Measurements from ENCODE around the gene MATK. TPM values are rescaled to one million over a fixed set of nuclear protein-coding genes. Genes with fewer than 3 reads are reported as not detected.
"Not testable (repeated sequence)": the region's sequence is repeated elsewhere in the genome, so short reads cannot be mapped to it uniquely, and the experiment has no call there.

Gene MATK
- total and polyA plus RNA-seq, 2 donors = 12.0 to 16.2 TPM

GRCh38 chr19:3819989-3820388 lies 33.8 kb upstream of the MATK start:
- no peaks in the 10 kb centered on the region for H3K36me3 ChIP-seq (ENCODE audit: control insufficient read depth in 2 of 2, insufficient read depth in 2 of 2, low read length in 1 of 2)
- 96% methylated on average over 19 of the region's 19 CpGs for WGBS
- H3K27me3 ChIP-seq (ENCODE audit: control insufficient read depth in 2 of 2, insufficient read depth in 1 of 2, low read length in 1 of 2) = peaks cover 4 to 14% of the 10 kb centered on the region in 2 donors
- H3K27ac ChIP-seq (ENCODE audit: low read depth in 1 of 2, low read length in 1 of 2) = no peak overlapping the region
- H3K9me3 ChIP-seq (ENCODE audit: control insufficient read depth in 2 of 2, insufficient read depth in 1 of 2, low read length in 1 of 2) = peaks cover 0 to 6% of the 10 kb centered on the region in 2 donors
- no peak overlapping the region for H3K4me3 ChIP-seq (ENCODE audit: low read length in 2 of 2)
- peaks cover 0 to 20% of the 10 kb centered on the region in 2 donors for H3K4me1 ChIP-seq (ENCODE audit: control insufficient read depth in 2 of 2, insufficient read depth in 2 of 2, low read length in 2 of 2)
- DNase-seq (ENCODE audit: low read depth in 6 of 9, low spot score in 9 of 9) = no peak

GRCh38 chr19:3818918-3819317 lies 32.7 kb upstream of the MATK start:
- Histone ChIP-seq H3K27me3 (ENCODE audit: control insufficient read depth in 2 of 2, insufficient read depth in 1 of 2, low read length in 1 of 2) (peaks cover 4 to 14% of the 10 kb centered on the region in 2 donors), H3K27ac (ENCODE audit: low read depth in 1 of 2, low read length in 1 of 2) (no peak overlapping the region), H3K4me1 (ENCODE audit: control insufficient read depth in 2 of 2, insufficient read depth in 2 of 2, low read length in 2 of 2) (peaks cover 0 to 30% of the 10 kb centered on the region in 2 donors), H3K9me3 (ENCODE audit: control insufficient read depth in 2 of 2, insufficient read depth in 1 of 2, low read length in 1 of 2) (peaks cover 0 to 6% of the 10 kb centered on the region in 2 donors), H3K36me3 (ENCODE audit: control insufficient read depth in 2 of 2, insufficient read depth in 2 of 2, low read length in 1 of 2) (no peaks in the 10 kb centered on the region), H3K4me3 (ENCODE audit: low read length in 2 of 2) (no peak overlapping the region)
- 80% methylated on average over 31 of the region's 31 CpGs for WGBS
- DNase-seq (ENCODE audit: low read depth in 6 of 9, low spot score in 9 of 9) = no peak

- Histone ChIP-seq H3K27ac (ENCODE audit: low read depth in 1 of 2, low read length in 1 of 2) (no peak overlapping the region), H3K36me3 (ENCODE audit: control insufficient read depth in 2 of 2, insufficient read depth in 2 of 2, low read length in 1 of 2) (no peaks in the 10 kb centered on the region), H3K9me3 (ENCODE audit: control insufficient read depth in 2 of 2, insufficient read depth in 1 of 2, low read length in 1 of 2) (peaks cover 0 to 6% of the 10 kb centered on the region in 2 donors), H3K4me1 (ENCODE audit: control insufficient read depth in 2 of 2, insufficient read depth in 2 of 2, low read length in 2 of 2) (peaks cover 2 to 34% of the 10 kb centered on the region in 2 donors), H3K27me3 (ENCODE audit: control insufficient read depth in 2 of 2, insufficient read depth in 1 of 2, low read length in 1 of 2) (peaks cover 4 to 13% of the 10 kb centered on the region in 2 donors), H3K4me3 (ENCODE audit: low read length in 2 of 2) (no peak overlapping the region)
- 31% methylated on average over 11 of the region's 11 CpGs for WGBS
- peak in 1 of 9 donors; percentile 24 for DNase-seq (ENCODE audit: low read depth in 6 of 9, low spot score in 9 of 9)
These were observed 32.3 kb upstream of the MATK start for GRCh38 chr19:3818466-3818865.

GRCh38 chr19:3817761-3818160 lies 31.6 kb upstream of the MATK start:
- DNase-seq (ENCODE audit: low read depth in 6 of 9, low spot score in 9 of 9) = no peak
- no peak overlapping the region for H3K27ac ChIP-seq (ENCODE audit: low read depth in 1 of 2, low read length in 1 of 2)
- peaks cover 7 to 41% of the 10 kb centered on the region in 2 donors for H3K4me1 ChIP-seq (ENCODE audit: control insufficient read depth in 2 of 2, insufficient read depth in 2 of 2, low read length in 2 of 2)
- WGBS = 91% methylated on average over 8 of the region's 8 CpGs
- no peaks in the 10 kb centered on the region for H3K36me3 ChIP-seq (ENCODE audit: control insufficient read depth in 2 of 2, insufficient read depth in 2 of 2, low read length in 1 of 2)
- peaks cover 3 to 7% of the 10 kb centered on the region in 2 donors for H3K27me3 ChIP-seq (ENCODE audit: control insufficient read depth in 2 of 2, insufficient read depth in 1 of 2, low read length in 1 of 2)
- peaks cover 0 to 6% of the 10 kb centered on the region in 2 donors for H3K9me3 ChIP-seq (ENCODE audit: control insufficient read depth in 2 of 2, insufficient read depth in 1 of 2, low read length in 1 of 2)
- H3K4me3 ChIP-seq (ENCODE audit: low read length in 2 of 2) = no peak overlapping the region

- Histone ChIP-seq H3K4me1 (ENCODE audit: control insufficient read depth in 2 of 2, insufficient read depth in 2 of 2, low read length in 2 of 2) (peaks cover 13 to 44% of the 10 kb centered on the region in 2 donors), H3K36me3 (ENCODE audit: control insufficient read depth in 2 of 2, insufficient read depth in 2 of 2, low read length in 1 of 2) (no peaks in the 10 kb centered on the region), H3K4me3 (ENCODE audit: low read length in 2 of 2) (no peak overlapping the region), H3K27me3 (ENCODE audit: control insufficient read depth in 2 of 2, insufficient read depth in 1 of 2, low read length in 1 of 2) (peaks cover 0 to 2% of the 10 kb centered on the region in 2 donors), H3K9me3 (ENCODE audit: control insufficient read depth in 2 of 2, insufficient read depth in 1 of 2, low read length in 1 of 2) (peaks cover 0 to 1% of the 10 kb centered on the region in 2 donors), H3K27ac (ENCODE audit: low read depth in 1 of 2, low read length in 1 of 2) (no peak overlapping the region)
- 97% methylated on average over 45 of the region's 45 CpGs for WGBS
- DNase-seq (ENCODE audit: low read depth in 6 of 9, low spot score in 9 of 9) = no peak
These were observed 30.5 kb upstream of the MATK start for GRCh38 chr19:3816566-3817218.

- 97% methylated on average over 9 of the region's 9 CpGs for WGBS
- not testable (repeated sequence) for H3K36me3 ChIP-seq (ENCODE audit: control insufficient read depth in 2 of 2, insufficient read depth in 2 of 2, low read length in 1 of 2)
These were observed 30.0 kb upstream of the MATK start for GRCh38 chr19:3816148-3816547.

GRCh38 chr19:3814648-3815047 lies 28.5 kb upstream of the MATK start:
- H3K4me3 ChIP-seq (ENCODE audit: low read length in 2 of 2) = no peak overlapping the region
- 95% methylated on average over 4 of the region's 4 CpGs for WGBS
- DNase-seq (ENCODE audit: low read depth in 6 of 9, low spot score in 9 of 9) = no peak
- no peak overlapping the region for H3K27ac ChIP-seq (ENCODE audit: low read depth in 1 of 2, low read length in 1 of 2)
- H3K36me3 ChIP-seq (ENCODE audit: control insufficient read depth in 2 of 2, insufficient read depth in 2 of 2, low read length in 1 of 2) = no peaks in the 10 kb centered on the region
- H3K27me3 ChIP-seq (ENCODE audit: control insufficient read depth in 2 of 2, insufficient read depth in 1 of 2, low read length in 1 of 2) = no peaks in the 10 kb centered on the region
- no peaks in the 10 kb centered on the region for H3K9me3 ChIP-seq (ENCODE audit: control insufficient read depth in 2 of 2, insufficient read depth in 1 of 2, low read length in 1 of 2)
- H3K4me1 ChIP-seq (ENCODE audit: control insufficient read depth in 2 of 2, insufficient read depth in 2 of 2, low read length in 2 of 2) = peaks cover 13 to 46% of the 10 kb centered on the region in 2 donors

More at GRCh38 chr19:3816148-3816547, 30.0 kb upstream of the MATK start:
- H3K4me3 ChIP-seq (ENCODE audit: low read length in 2 of 2); DNase-seq (ENCODE audit: low read depth in 6 of 9, low spot score in 9 of 9); H3K27me3 ChIP-seq (ENCODE audit: control insufficient read depth in 2 of 2, insufficient read depth in 1 of 2, low read length in 1 of 2); H3K27ac ChIP-seq (ENCODE audit: low read depth in 1 of 2, low read length in 1 of 2); H3K9me3 ChIP-seq (ENCODE audit: control insufficient read depth in 2 of 2, insufficient read depth in 1 of 2, low read length in 1 of 2): not testable (repeated sequence)
- peaks cover 13 to 44% of the 10 kb centered on the region in 2 donors for H3K4me1 ChIP-seq (ENCODE audit: control insufficient read depth in 2 of 2, insufficient read depth in 2 of 2, low read length in 2 of 2)

GRCh38 chr19:3813473-3814392 lies 27.6 kb upstream of the MATK start:
- Histone ChIP-seq H3K4me3 (ENCODE audit: low read length in 2 of 2) (no peak overlapping the region), H3K9me3 (ENCODE audit: control insufficient read depth in 2 of 2, insufficient read depth in 1 of 2, low read length in 1 of 2) (no peaks in the 10 kb centered on the region), H3K27ac (ENCODE audit: low read depth in 1 of 2, low read length in 1 of 2) (peak overlapping the region in 1 of 2 donors; percentile 46), H3K27me3 (ENCODE audit: control insufficient read depth in 2 of 2, insufficient read depth in 1 of 2, low read length in 1 of 2) (no peaks in the 10 kb centered on the region), H3K36me3 (ENCODE audit: control insufficient read depth in 2 of 2, insufficient read depth in 2 of 2, low read length in 1 of 2) (no peaks in the 10 kb centered on the region), H3K4me1 (ENCODE audit: control insufficient read depth in 2 of 2, insufficient read depth in 2 of 2, low read length in 2 of 2) (peaks cover 13 to 43% of the 10 kb centered on the region in 2 donors)
- 93% methylated on average over 22 of the region's 22 CpGs for WGBS
- DNase-seq (ENCODE audit: low read depth in 6 of 9, low spot score in 9 of 9) = no peak
